GM19099 (cell line): ENCODE data around the gene AUNIP.

Experiments used
- POLR2A ChIP-seq: IDR thresholded peaks from 3 replicates; pipeline ENCODE4 v1.6.1; 2011; ENCODE audit warnings: low read depth; ENCODE audit not compliant: insufficient read length; ENCODE audit errors: extremely low read depth

The AUNIP gene

DNA sequence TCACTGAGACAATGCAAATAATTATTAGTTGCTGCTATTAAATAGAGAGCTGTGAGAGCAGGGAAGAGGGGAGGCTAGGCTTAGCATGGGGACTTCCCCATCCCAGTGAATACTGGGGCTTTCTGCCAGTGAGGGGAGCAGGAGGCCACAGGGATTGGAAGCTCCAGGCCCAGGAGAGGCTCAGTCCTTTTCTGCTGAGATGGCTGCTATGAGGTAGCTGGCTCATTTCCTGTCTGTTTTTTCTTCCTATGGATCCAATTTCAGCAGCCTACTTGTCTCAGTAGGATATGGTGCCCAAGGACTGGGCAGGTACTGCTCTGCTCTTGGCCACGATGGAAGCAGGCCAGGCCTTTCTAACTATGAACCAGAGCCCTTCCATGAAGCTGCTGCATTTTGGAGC lies 37.0 kb upstream of the AUNIP start:
- no peak for TF ChIP-seq POLR2A

GRCh38 chr1:25895365-25895990 lies 36.2 kb upstream of the AUNIP start:
- TF ChIP-seq POLR2A, result no peak

- TF ChIP-seq POLR2A, result no peak
Observed at GRCh38 chr1:25893116-25893515, 33.9 kb upstream of the AUNIP start.

DNA sequence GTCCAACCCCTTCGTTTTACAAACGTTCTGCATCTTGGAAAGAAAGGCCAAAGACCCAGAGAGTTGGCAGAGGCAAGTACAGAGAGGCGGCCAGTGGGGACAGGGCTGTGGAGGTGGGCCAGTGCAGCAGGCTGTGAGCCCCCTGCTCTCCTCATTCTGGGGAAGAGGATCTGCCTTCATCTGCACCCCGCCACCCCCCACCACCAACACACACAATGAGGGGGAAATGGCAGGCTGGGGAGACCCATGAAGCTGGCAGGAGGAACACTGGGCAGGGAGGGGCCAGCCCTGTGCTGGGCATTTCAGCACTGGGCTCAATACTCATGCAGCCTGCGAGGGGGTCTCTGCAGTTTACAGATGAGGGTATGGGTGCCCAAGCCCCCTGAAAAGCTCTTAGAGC lies 32.3 kb upstream of the AUNIP start:
- no peak for TF ChIP-seq POLR2A

- no peak for TF ChIP-seq POLR2A
Observed at GRCh38 chr1:25890239-25891034, 31.2 kb upstream of the AUNIP start.

- no peak for TF ChIP-seq POLR2A
Observed at GRCh38 chr1:25889470-25889869, 30.2 kb upstream of the AUNIP start.

- TF ChIP-seq POLR2A, result no peak
Observed at GRCh38 chr1:25888426-25888987, 29.2 kb upstream of the AUNIP start.

- no peak for TF ChIP-seq POLR2A
Observed at GRCh38 chr1:25885602-25886001, 26.3 kb upstream of the AUNIP start.

DNA sequence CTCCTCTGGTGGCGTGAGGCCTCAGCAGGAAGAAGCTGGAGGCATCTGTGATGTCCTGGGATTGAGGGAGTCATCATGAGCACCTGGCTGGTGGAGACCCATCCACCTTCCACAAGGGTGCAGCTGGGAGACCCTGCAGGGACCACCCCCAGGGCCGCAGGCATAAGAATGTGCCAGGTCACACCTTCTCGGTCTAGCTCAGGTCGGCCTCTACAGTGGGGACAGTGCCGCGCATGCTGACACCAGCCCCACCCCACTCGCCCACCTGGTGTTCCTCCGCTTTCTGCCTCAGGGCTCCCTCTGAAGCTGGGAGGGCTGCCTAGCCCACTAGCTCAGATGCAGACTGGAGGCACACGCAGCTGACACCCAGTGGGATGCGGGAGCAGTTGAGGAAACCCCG lies 22.0 kb upstream of the AUNIP start:
- TF ChIP-seq POLR2A, result no peak

GRCh38 chr1:25880518-25880917 lies 21.3 kb upstream of the AUNIP start:
- TF ChIP-seq POLR2A, result no peak

DNA sequence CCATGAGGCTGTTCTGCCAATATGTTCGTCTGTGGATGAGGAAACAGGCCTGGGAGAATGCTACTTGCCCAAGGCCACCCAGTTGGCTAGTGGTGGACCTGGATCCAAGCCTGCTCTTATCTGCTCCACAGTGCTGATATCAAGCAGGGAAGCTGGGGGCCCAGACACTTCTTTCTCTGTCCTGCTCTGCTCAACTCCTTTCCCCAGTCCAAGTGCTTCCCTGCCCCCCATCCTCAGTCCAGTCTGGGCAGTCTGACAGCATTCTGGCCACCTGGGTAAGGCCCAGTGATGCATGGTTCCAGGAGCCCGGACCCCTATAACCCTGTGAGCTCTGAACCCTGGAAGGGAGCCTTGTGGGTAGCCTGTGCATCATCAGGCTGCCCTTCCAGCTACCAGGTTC lies 20.4 kb upstream of the AUNIP start:
- no peak for TF ChIP-seq POLR2A

GRCh38 chr1:25878690-25879089 lies 19.4 kb upstream of the AUNIP start:
- no peak for TF ChIP-seq POLR2A

- no peak for TF ChIP-seq POLR2A
Observed at GRCh38 chr1:25877155-25877554, 17.9 kb upstream of the AUNIP start.

GRCh38 chr1:25876693-25877077 lies 17.4 kb upstream of the AUNIP start:
- no peak for TF ChIP-seq POLR2A

DNA sequence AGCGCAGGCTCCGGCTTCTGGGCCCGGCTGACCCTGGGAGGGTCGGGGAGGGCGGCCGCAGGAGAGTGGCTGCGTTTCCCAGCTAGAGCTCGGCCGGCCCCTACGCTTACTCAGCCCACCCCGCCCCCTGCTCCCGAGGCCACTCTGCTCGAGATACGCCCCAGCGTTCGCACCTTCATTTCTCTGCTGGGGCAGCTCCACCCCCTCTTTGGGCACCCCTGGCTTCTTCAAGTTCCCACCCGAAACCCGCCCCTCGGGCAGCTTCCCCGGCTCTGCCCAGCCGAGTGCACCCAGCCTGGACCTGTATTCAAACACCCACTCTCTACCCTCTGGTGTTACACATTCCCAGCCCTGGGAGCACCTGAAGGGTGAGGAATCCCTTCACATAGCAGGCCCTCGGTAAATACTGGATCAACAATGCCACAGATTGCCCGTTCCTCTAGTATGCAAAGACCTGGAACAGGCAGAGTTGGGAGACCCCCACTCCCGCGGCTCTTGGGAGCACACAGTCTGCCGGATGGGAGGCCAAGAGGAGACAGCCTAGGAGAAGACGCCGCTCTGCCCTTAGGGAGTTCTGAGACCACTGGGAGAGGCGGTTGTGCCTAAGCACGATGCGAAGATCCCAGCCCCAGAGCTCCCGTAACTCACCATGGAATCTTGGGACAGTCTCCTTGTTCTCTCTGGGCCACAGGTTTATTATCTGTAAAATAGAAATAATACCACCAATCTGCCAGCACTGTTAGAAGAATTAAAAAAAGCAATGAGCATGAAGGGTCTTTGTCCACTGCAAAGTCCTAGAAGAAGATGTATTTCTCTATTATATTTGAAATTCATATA lies 16.8 kb upstream of the AUNIP start:
- TF ChIP-seq POLR2A, result no peak
